Measurements from ENCODE around the gene KDM6A.

The KDM6A gene

GRCh38 chrX:44915361-44915868 lies 42.4 kb downstream of the KDM6A start:
- H4K20me1 ChIP-seq (ENCODE audit: insufficient read depth) = no peaks in the 10 kb centered on the region
- H3K27ac ChIP-seq = no peak overlapping the region
- H3K4me3 ChIP-seq (IDR thresholded peaks at IDR 0.05; ENCODE audit: insufficient read depth, low read depth, low read length) = no peak overlapping the region
- H3K36me3 ChIP-seq (ENCODE audit: insufficient read depth) = no peaks in the 10 kb centered on the region
- H3K9ac ChIP-seq = no peak overlapping the region
- peaks cover 13% of the 10 kb centered on the region for H3K4me1 ChIP-seq (ENCODE audit: low read depth, poor library complexity, severe bottlenecking)
- no peak for TF ChIP-seq CTCF (conservative IDR thresholded peaks at IDR 0.05; ENCODE audit: low read depth, low read length)
- no peak overlapping the region for H2AFZ ChIP-seq (ENCODE audit: low read depth)
- H3K4me2 ChIP-seq = no peak overlapping the region
- peaks cover 80% of the 10 kb centered on the region for H3K79me2 ChIP-seq (ENCODE audit: insufficient read depth, low read depth)
- no peaks in the 10 kb centered on the region for H3K27me3 ChIP-seq (ENCODE audit: insufficient read depth, low read depth)

- H4K20me1 ChIP-seq (ENCODE audit: insufficient read depth) = no peaks in the 10 kb centered on the region
- no peak overlapping the region for H3K4me2 ChIP-seq
- H3K27ac ChIP-seq = no peak overlapping the region
- H3K36me3 ChIP-seq (ENCODE audit: insufficient read depth) = no peaks in the 10 kb centered on the region
- H3K27me3 ChIP-seq (ENCODE audit: insufficient read depth, low read depth) = no peaks in the 10 kb centered on the region
- no peak overlapping the region for H3K4me3 ChIP-seq (IDR thresholded peaks at IDR 0.05; ENCODE audit: insufficient read depth, low read depth, low read length)
- H3K79me2 ChIP-seq (ENCODE audit: insufficient read depth, low read depth) = peaks cover 86% of the 10 kb centered on the region
- no peak for TF ChIP-seq CTCF (conservative IDR thresholded peaks at IDR 0.05; ENCODE audit: low read depth, low read length)
- peaks cover 18% of the 10 kb centered on the region for H3K4me1 ChIP-seq (ENCODE audit: low read depth, poor library complexity, severe bottlenecking)
- no peak overlapping the region for H2AFZ ChIP-seq (ENCODE audit: low read depth)
- no peak overlapping the region for H3K9ac ChIP-seq
These were observed 45.7 kb downstream of the KDM6A start for GRCh38 chrX:44918722-44919121.

GRCh38 chrX:44922980-44923379 lies 50.0 kb downstream of the KDM6A start:
- peaks cover 86% of the 10 kb centered on the region for H3K79me2 ChIP-seq (ENCODE audit: insufficient read depth, low read depth)
- no peak overlapping the region for H3K9ac ChIP-seq
- no peak overlapping the region for H3K4me3 ChIP-seq (IDR thresholded peaks at IDR 0.05; ENCODE audit: insufficient read depth, low read depth, low read length)
- no peak overlapping the region for H2AFZ ChIP-seq (ENCODE audit: low read depth)
- no peak overlapping the region for H3K27ac ChIP-seq
- no peaks in the 10 kb centered on the region for H3K27me3 ChIP-seq (ENCODE audit: insufficient read depth, low read depth)
- no peak for TF ChIP-seq CTCF (conservative IDR thresholded peaks at IDR 0.05; ENCODE audit: low read depth, low read length)
- H4K20me1 ChIP-seq (ENCODE audit: insufficient read depth) = no peaks in the 10 kb centered on the region
- no peak overlapping the region for H3K4me2 ChIP-seq
- H3K36me3 ChIP-seq (ENCODE audit: insufficient read depth) = no peaks in the 10 kb centered on the region
- peaks cover 5% of the 10 kb centered on the region for H3K4me1 ChIP-seq (ENCODE audit: low read depth, poor library complexity, severe bottlenecking)

- no peaks in the 10 kb centered on the region for H3K4me1 ChIP-seq (ENCODE audit: low read depth, poor library complexity, severe bottlenecking)
- no peak overlapping the region for H3K9ac ChIP-seq
- H3K36me3 ChIP-seq (ENCODE audit: insufficient read depth) = no peaks in the 10 kb centered on the region
- 0 out of 2 replicates have a peak, but pooled peaks cover 4% of the 10 kb centered on the region for H4K20me1 ChIP-seq (ENCODE audit: insufficient read depth)
- H3K4me3 ChIP-seq (IDR thresholded peaks at IDR 0.05; ENCODE audit: insufficient read depth, low read depth, low read length) = no peak overlapping the region
- peaks cover 99% of the 10 kb centered on the region for H3K79me2 ChIP-seq (ENCODE audit: insufficient read depth, low read depth)
- H3K27ac ChIP-seq = no peak overlapping the region
- no peak overlapping the region for H3K4me2 ChIP-seq
- TF ChIP-seq CTCF (conservative IDR thresholded peaks at IDR 0.05; ENCODE audit: low read depth, low read length) = no peak
- no peak overlapping the region for H2AFZ ChIP-seq (ENCODE audit: low read depth)
- no peaks in the 10 kb centered on the region for H3K27me3 ChIP-seq (ENCODE audit: insufficient read depth, low read depth)
These were observed 54.4 kb downstream of the KDM6A start for GRCh38 chrX:44927398-44927797.

Data from KMS-11 (cell line).